DOHH2 (cell line): ENCODE measurements around the gene ARL1.

Experiments
- EZH2phosphoT487 ChIP-seq: fragments of 200-600 bp; sonication (generic); IDR thresholded peaks from 2 replicates; pipeline ENCODE4 v1.6.1; 2017; ENCODE audit warnings: borderline replicate concordance, mild to moderate bottlenecking, antibody characterized with exemption, low read length, moderate library complexity, mixed read lengths
- TF ChIP-seq, protein P1 (sequence below): fragments of 200-600 bp; sonication (generic); IDR thresholded peaks from one replicate; pipeline ENCODE4 v1.5.1; 2014; ENCODE audit warnings: antibody characterized with exemption, mild to moderate bottlenecking, low read depth, low read length; ENCODE audit not compliant: poor library complexity, severe bottlenecking

DNA sequence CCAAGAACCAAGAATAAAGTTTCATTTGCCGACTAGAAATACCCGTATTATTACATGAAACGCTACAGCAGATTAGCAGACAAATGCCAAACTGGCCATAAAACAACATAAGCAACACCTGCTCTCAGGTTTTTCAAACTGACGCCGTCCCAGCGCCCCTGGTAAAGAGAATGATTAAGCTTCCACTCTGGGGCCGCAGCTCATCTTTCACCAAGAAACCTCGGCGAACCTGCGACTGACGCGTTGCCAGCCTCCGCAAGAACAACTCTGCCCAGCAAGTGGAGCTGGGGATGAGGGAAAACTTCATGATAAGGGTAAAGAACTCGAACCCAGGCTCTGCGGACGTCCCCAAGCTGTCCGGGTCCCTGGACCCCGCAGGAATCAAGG, 530 bp downstream of the ARL1 start:
- TF ChIP-seq, protein P1, sequence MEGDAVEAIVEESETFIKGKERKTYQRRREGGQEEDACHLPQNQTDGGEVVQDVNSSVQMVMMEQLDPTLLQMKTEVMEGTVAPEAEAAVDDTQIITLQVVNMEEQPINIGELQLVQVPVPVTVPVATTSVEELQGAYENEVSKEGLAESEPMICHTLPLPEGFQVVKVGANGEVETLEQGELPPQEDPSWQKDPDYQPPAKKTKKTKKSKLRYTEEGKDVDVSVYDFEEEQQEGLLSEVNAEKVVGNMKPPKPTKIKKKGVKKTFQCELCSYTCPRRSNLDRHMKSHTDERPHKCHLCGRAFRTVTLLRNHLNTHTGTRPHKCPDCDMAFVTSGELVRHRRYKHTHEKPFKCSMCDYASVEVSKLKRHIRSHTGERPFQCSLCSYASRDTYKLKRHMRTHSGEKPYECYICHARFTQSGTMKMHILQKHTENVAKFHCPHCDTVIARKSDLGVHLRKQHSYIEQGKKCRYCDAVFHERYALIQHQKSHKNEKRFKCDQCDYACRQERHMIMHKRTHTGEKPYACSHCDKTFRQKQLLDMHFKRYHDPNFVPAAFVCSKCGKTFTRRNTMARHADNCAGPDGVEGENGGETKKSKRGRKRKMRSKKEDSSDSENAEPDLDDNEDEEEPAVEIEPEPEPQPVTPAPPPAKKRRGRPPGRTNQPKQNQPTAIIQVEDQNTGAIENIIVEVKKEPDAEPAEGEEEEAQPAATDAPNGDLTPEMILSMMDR: no peak
- no peak for TF ChIP-seq EZH2phosphoT487
